C4-2B (cell line): ENCODE results near the gene SNAPC2.

Experiments
- ZFX ChIP-seq: fragments of 450-650 bp; IDR thresholded peaks from 2 replicates; pipeline ENCODE4 v1.6.1; 2017
- TF ChIP-seq, protein P1 (sequence below): fragments of 450-650 bp; conservative IDR thresholded peaks from 2 replicates; pipeline ENCODE4 v1.5.1; 2017; ENCODE audit warnings: mild to moderate bottlenecking

DNA sequence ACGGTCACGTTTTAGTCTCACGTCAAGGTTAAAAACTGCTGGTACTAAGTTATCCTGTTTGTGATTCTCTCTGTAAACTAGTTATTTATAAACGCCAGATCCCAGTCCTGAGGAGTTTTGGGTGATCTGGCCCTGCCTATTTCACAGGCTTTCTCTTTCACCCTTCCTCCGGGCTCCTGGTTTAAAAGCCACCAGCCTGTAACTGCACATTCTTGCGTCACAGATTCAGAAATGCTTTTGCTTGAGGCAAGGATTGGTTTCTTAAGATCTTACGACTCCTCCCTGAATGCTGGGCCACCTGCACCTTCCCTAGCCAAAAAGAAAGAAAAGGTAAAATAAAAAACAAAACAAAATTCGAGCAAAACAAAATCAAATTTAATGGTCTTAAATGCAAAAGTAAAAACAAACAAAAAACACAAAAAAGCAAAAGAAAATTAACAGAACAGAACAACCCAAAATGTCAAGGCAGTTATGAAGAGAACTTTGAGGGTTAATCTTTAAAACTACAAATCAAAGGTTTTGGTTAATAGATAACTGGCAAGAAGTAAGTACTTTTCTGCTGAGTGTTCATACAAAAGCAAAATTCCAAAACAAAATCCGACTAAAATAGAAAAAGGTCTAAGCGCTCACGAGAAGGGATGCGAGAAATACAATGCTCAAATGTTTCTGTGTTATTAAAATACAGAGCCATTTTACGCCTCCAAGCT lies 41.9 kb downstream of the SNAPC2 start:
- TF ChIP-seq, protein P1, sequence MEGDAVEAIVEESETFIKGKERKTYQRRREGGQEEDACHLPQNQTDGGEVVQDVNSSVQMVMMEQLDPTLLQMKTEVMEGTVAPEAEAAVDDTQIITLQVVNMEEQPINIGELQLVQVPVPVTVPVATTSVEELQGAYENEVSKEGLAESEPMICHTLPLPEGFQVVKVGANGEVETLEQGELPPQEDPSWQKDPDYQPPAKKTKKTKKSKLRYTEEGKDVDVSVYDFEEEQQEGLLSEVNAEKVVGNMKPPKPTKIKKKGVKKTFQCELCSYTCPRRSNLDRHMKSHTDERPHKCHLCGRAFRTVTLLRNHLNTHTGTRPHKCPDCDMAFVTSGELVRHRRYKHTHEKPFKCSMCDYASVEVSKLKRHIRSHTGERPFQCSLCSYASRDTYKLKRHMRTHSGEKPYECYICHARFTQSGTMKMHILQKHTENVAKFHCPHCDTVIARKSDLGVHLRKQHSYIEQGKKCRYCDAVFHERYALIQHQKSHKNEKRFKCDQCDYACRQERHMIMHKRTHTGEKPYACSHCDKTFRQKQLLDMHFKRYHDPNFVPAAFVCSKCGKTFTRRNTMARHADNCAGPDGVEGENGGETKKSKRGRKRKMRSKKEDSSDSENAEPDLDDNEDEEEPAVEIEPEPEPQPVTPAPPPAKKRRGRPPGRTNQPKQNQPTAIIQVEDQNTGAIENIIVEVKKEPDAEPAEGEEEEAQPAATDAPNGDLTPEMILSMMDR = no peak
- TF ChIP-seq ZFX = no peak
